Left lung (tissue), 14 donors: ENCODE measurements around the gene DCTD. TPM values are rescaled to one million over a fixed set of nuclear protein-coding genes. Genes with fewer than 3 reads are reported as not detected.
A peak's percentile ranks its signal among the peaks of the same experiment; 100 is the strongest.

Source experiments
- ATAC-seq: fragments of 200-7000 bp; cut with Tn5 transposase; one replicate; pipeline ENCODE4 v1.9.1; 2020; ENCODE audit warnings: moderate library complexity
- DNase-seq, 4 donors: peaks; one replicate each; pipeline ENCODE4 v3.0.0-alpha.2; 2013 to 2020
- H3K27ac ChIP-seq, 2 donors: fragments of 200-600 bp; sonication (generic) in 1 of 2; one replicate each; pipeline versions ENCODE4 v1.5.0 to v1.8.0; 2020 to 2021
- H3K27me3 ChIP-seq, 2 donors: fragments of 200-600 bp; sonication (generic) in 1 of 2; one replicate each; pipeline versions ENCODE4 v1.5.0 to v1.8.0; 2020 to 2021
- H3K36me3 ChIP-seq, 2 donors: fragments of 200-600 bp; sonication (generic) in 1 of 2; one replicate each; pipeline versions ENCODE4 v1.5.0 to v1.8.0; 2020 to 2021
- H3K4me1 ChIP-seq, 2 donors: fragments of 200-600 bp; one replicate each; pipeline ENCODE4 v1.8.0; 2021
- H3K4me3 ChIP-seq, 2 donors: fragments of 200-600 bp; sonication (generic) in 1 of 2; one replicate each; pipeline versions ENCODE4 v1.5.0 to v1.8.0; 2020 to 2021; ENCODE audit warnings: mild to moderate bottlenecking in 1 of 2
- H3K9me3 ChIP-seq, 2 donors: fragments of 200-600 bp; sonication (generic) in 1 of 2; one replicate each; pipeline versions ENCODE4 v1.5.0 to v1.8.0; 2020 to 2021
- intact Hi-C, 2 donors: fragments of 100-400 bp; cut with DNase I; formaldehyde crosslinking; loops; one replicate each; pipeline versions ENCODE4 v1.11.2 to v1.14.2; 2022
- long read RNA-seq, 12 donors: library from polyadenylated mRNA in 2 of 12; unstranded in 2 of 12; transcript quantifications; one replicate each; pipeline ENCODE4 v2.0.0 and lab custom pipeline, GENCODE V29; 2019 to 2026
- polyA plus RNA-seq, 6 donors: library from polyadenylated mRNA; unstranded; fragments of 120-200 nt; gene quantifications; one replicate each; pipeline ENCODE4 v1.2.1, GENCODE V29; 2013; ENCODE audit not compliant: insufficient read length in 6 of 6
- total RNA-seq, 2 donors: library from RNA; stranded (reverse); fragmentation: NEBNext Ultra II Directional; extraction: Animal tissue kit (Norgen Biotek cat#: 25700); gene quantifications; one replicate each; pipeline ENCODE4 v1.2.1, GENCODE V29; 2021
- TF ChIP-seq, protein P1 (sequence below), 2 donors: fragments of 200-600 bp; sonication (generic) in 1 of 2; IDR thresholded peaks; one replicate each; pipeline versions ENCODE4 v1.5.0 to v1.8.0; 2021; ENCODE audit warnings: antibody characterized with exemption in 2 of 2
- donor health status: DM: no; HTN: yes; CAD: no.
- donor health status: DM: no; HTN: no; CAD: no.

DCTD gene
- total RNA-seq = 10 to 100 TPM; 83.4 to 96.9 TPM
- polyA plus RNA-seq = 100 to 1,000 TPM; 104 to 116 (median 107) TPM
- long read RNA-seq, donor 1, transcript DCTD-202 (6 exons, 1,972 nt) = minor isoform, 9 of 39 reads
- long read RNA-seq, donor 1, transcript DCTD-201 (6 exons, 1,931 nt) = major isoform, 27 of 39 reads
- long read RNA-seq, donor 1, partial matches to known transcripts = 0 of 39 reads
- long read RNA-seq, donor 1, other reads (novel, unspliced or antisense) = 0 of 39 reads
- long read RNA-seq, donor 2, transcript DCTD-202 (6 exons, 1,972 nt) = minor isoform, 8 of 31 reads
- long read RNA-seq, donor 2, transcript DCTD-201 (6 exons, 1,931 nt) = major isoform, 18 of 31 reads
- long read RNA-seq, donor 2, partial matches to known transcripts = 5 of 31 reads
- long read RNA-seq, donor 2, other reads (novel, unspliced or antisense) = 0 of 31 reads
- long read RNA-seq, donor 3, transcript DCTD-202 (6 exons, 1,972 nt) = minor isoform, 9 of 50 reads
- long read RNA-seq, donor 3, transcript DCTD-201 (6 exons, 1,931 nt) = major isoform, 19 of 50 reads
- long read RNA-seq, donor 3, partial matches to known transcripts = 22 of 50 reads
- long read RNA-seq, donor 3, other reads (novel, unspliced or antisense) = 0 of 50 reads
- long read RNA-seq, donor 4, transcript DCTD-201 (6 exons, 1,931 nt) = major isoform, 21 of 46 reads
- long read RNA-seq, donor 4, transcript DCTD-202 (6 exons, 1,972 nt) = minor isoform, 11 of 46 reads
- long read RNA-seq, donor 4, partial matches to known transcripts = 2 of 46 reads
- long read RNA-seq, donor 4, other reads (novel, unspliced or antisense) = 11 of 46 reads
- long read RNA-seq, donor 5, transcript DCTD-202 (6 exons, 1,972 nt) = minor isoform, 7 of 43 reads
- long read RNA-seq, donor 5, transcript DCTD-201 (6 exons, 1,931 nt) = major isoform, 29 of 43 reads
- long read RNA-seq, donor 5, partial matches to known transcripts = 5 of 43 reads
- long read RNA-seq, donor 5, other reads (novel, unspliced or antisense) = 0 of 43 reads
- long read RNA-seq, donor 6, transcript DCTD-202 (6 exons, 1,972 nt) = minor isoform, 8 of 26 reads
- long read RNA-seq, donor 6, transcript DCTD-201 (6 exons, 1,931 nt) = major isoform, 17 of 26 reads
- long read RNA-seq, donor 6, partial matches to known transcripts = 0 of 26 reads
- long read RNA-seq, donor 6, other reads (novel, unspliced or antisense) = 0 of 26 reads
- long read RNA-seq, donor 7, transcript DCTD-202 (6 exons, 1,972 nt) = minor isoform, 5 of 22 reads
- long read RNA-seq, donor 7, transcript DCTD-201 (6 exons, 1,931 nt) = major isoform, 15 of 22 reads
- long read RNA-seq, donor 7, partial matches to known transcripts = 0 of 22 reads
- long read RNA-seq, donor 7, other reads (novel, unspliced or antisense) = 0 of 22 reads
- long read RNA-seq, donor 8, transcript DCTD-201 (6 exons, 1,931 nt) = major isoform, 13 of 16 reads
- long read RNA-seq, donor 8, partial matches to known transcripts = 0 of 16 reads
- long read RNA-seq, donor 8, other reads (novel, unspliced or antisense) = 0 of 16 reads
- long read RNA-seq, donor 9 = 0 reads
- long read RNA-seq, donor 10, transcript DCTD-201 (6 exons, 1,931 nt) = major isoform, 12 of 30 reads
- long read RNA-seq, donor 10, transcript DCTD-202 (6 exons, 1,972 nt) = minor isoform, 11 of 30 reads
- long read RNA-seq, donor 10, partial matches to known transcripts = 2 of 30 reads
- long read RNA-seq, donor 10, other reads (novel, unspliced or antisense) = 1 of 30 reads
- long read RNA-seq, donor 11, transcript DCTD-201 (6 exons, 1,931 nt) = major isoform, 12 of 13 reads
- long read RNA-seq, donor 11, partial matches to known transcripts = 0 of 13 reads
- long read RNA-seq, donor 11, other reads (novel, unspliced or antisense) = 0 of 13 reads
- long read RNA-seq, donor 12, transcript DCTD-201 (6 exons, 1,931 nt) = major isoform, 19 of 25 reads
- long read RNA-seq, donor 12, partial matches to known transcripts = 0 of 25 reads
- long read RNA-seq, donor 12, other reads (novel, unspliced or antisense) = 0 of 25 reads

GRCh38 chr4:182917182-182918043 lies at the start of gene DCTD:
Gene DCTD (minus strand): TSS chr4:182917386. CDS start chr4:182915568, 1,818 bp downstream.
- Histone ChIP-seq H3K27me3 (no peaks in the 10 kb centered on the region), H3K9me3 (no peaks in the 10 kb centered on the region), H3K36me3 (peaks cover 0 to 28% of the 10 kb centered on the region in 2 donors), H3K27ac (peak within 1 kb of the TSS; percentile 96 to 97), H3K4me1 (peaks cover 5 to 22% of the 10 kb centered on the region in 2 donors), H3K4me3 (peak within 1 kb of the TSS; percentile 65 to 69)
- intact Hi-C loops = no loop called here
- ATAC-seq (peak; percentile 91), DNase-seq (peak; percentile 73 to 95 (median 83))
- TF ChIP-seq, protein P1, sequence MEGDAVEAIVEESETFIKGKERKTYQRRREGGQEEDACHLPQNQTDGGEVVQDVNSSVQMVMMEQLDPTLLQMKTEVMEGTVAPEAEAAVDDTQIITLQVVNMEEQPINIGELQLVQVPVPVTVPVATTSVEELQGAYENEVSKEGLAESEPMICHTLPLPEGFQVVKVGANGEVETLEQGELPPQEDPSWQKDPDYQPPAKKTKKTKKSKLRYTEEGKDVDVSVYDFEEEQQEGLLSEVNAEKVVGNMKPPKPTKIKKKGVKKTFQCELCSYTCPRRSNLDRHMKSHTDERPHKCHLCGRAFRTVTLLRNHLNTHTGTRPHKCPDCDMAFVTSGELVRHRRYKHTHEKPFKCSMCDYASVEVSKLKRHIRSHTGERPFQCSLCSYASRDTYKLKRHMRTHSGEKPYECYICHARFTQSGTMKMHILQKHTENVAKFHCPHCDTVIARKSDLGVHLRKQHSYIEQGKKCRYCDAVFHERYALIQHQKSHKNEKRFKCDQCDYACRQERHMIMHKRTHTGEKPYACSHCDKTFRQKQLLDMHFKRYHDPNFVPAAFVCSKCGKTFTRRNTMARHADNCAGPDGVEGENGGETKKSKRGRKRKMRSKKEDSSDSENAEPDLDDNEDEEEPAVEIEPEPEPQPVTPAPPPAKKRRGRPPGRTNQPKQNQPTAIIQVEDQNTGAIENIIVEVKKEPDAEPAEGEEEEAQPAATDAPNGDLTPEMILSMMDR (IDR thresholded peaks at IDR 0.05) = peak; percentile 18 to 23

DNA sequence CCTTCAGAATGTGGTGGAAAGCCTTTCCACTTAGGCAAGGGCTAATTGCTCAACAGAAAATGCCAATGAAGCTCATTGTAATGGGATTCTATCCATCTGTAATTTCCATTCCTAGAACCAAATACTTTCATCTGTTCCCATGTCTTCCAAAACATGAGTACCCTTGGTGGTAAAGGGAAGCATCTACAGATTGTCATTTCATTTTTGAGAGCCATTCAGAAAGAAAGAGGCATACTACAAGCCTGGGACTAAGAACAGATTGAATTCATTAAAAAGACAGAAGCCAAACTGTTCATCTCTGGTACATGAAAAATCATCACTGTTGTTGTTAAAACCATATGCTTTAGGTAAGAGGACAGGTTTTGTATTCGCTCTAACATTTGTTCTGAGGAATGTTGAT lies 43.6 kb upstream of the DCTD start:
- H3K9me3 ChIP-seq = peaks cover 0 to 4% of the 10 kb centered on the region in 2 donors
- no peaks in the 10 kb centered on the region for H3K4me1 ChIP-seq
- H3K27me3 ChIP-seq = no peaks in the 10 kb centered on the region
- ATAC-seq (no peak), DNase-seq (no peak)
- H3K4me3 ChIP-seq = no peak overlapping the region
- no peaks in the 10 kb centered on the region for H3K36me3 ChIP-seq
- H3K27ac ChIP-seq = no peak overlapping the region
- TF ChIP-seq, protein P1 (IDR thresholded peaks at IDR 0.05) = no peak
- intact Hi-C loops = no loop called here

DNA sequence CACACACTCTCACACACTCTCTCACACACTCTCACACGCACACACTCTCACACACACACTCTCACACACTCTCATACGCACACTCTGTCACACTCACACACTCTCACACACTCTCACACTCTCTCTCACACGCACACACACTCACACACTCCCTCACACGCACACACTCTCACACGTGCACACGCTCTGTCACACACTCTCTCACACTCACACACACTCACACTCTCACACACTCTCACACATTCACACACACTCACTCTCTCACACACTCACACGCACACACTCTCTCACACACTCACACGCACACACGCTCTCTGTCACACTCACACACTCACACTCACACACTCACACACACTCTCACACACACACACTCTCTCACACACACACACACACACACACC lies 43.0 kb upstream of the DCTD start:
- Histone ChIP-seq H3K4me3 (no peak overlapping the region), H3K4me1 (no peaks in the 10 kb centered on the region), H3K27ac (no peak overlapping the region), H3K36me3 (no peaks in the 10 kb centered on the region), H3K27me3 (no peaks in the 10 kb centered on the region), H3K9me3 (peaks cover 0 to 4% of the 10 kb centered on the region in 2 donors)
- DNase-seq = no peak
- no peak for ATAC-seq
- TF ChIP-seq, protein P1 (IDR thresholded peaks at IDR 0.05) = no peak
- intact Hi-C loops = no loop called here
